Measurements from ENCODE around the gene EPDR1. TPM values are rescaled to one million over a fixed set of nuclear protein-coding genes. Genes with fewer than 3 reads are reported as not detected.

The EPDR1 gene
- polyA plus RNA-seq, 1 experiment: 3.7 TPM

GRCh38 chr7:37901236-37901827 is 19.1 kb upstream of the EPDR1 start:
- H3K36me3 ChIP-seq (ENCODE audit: control insufficient read depth, insufficient read depth, low read length): no peaks in the 10 kb centered on the region
- ChIA-PET CTCF (interaction anchor here (0.7 to 2.7 kb wide), 22 partner anchors 12 to 468 kb away, joined by 3 to 13 read pairs (median 5); partner anchors contain the start of gene SFRP4), POLR2A (interaction anchor here (0.7 kb wide), 1 partner anchor 314 kb away, joined by 6 read pairs; no protein-coding TSS in a partner anchor)
- DNase-seq (ENCODE audit: low read depth): no peak
- H3K27me3 ChIP-seq (ENCODE audit: control insufficient read depth, insufficient read depth, low read length): no peaks in the 10 kb centered on the region
- H3K4me3 ChIP-seq (ENCODE audit: low read depth, low read length): no peak overlapping the region
- TF ChIP-seq CTCF (IDR thresholded peaks at IDR 0.05; ENCODE audit: insufficient read depth, low read depth, low read length): peak; percentile 45

- DNase-seq (ENCODE audit: low read depth): no peak
- no peaks in the 10 kb centered on the region for H3K27me3 ChIP-seq (ENCODE audit: control insufficient read depth, insufficient read depth, low read length)
- TF ChIP-seq CTCF (IDR thresholded peaks at IDR 0.05; ENCODE audit: insufficient read depth, low read depth, low read length): no peak
- CTCF ChIA-PET: interaction anchor here (0.7 to 2.7 kb wide), 23 partner anchors 10 to 468 kb away, joined by 3 to 13 read pairs (median 5); partner anchors contain the start of gene SFRP4
- POLR2A ChIA-PET: interaction anchor here (0.7 kb wide), 1 partner anchor 313 kb away, joined by 6 read pairs; no protein-coding TSS in a partner anchor
- H3K4me3 ChIP-seq (ENCODE audit: low read depth, low read length): no peak overlapping the region
- H3K36me3 ChIP-seq (ENCODE audit: control insufficient read depth, insufficient read depth, low read length): no peaks in the 10 kb centered on the region
These were observed 18.4 kb upstream of the EPDR1 start for GRCh38 chr7:37901890-37902524.

- Histone ChIP-seq H3K27me3 (ENCODE audit: control insufficient read depth, insufficient read depth, low read length) (no peaks in the 10 kb centered on the region), H3K4me3 (ENCODE audit: low read depth, low read length) (no peak overlapping the region), H3K36me3 (ENCODE audit: control insufficient read depth, insufficient read depth, low read length) (no peaks in the 10 kb centered on the region)
- CTCF ChIA-PET: interaction anchor here (4.7 kb wide), 1 partner anchor 9 kb away, joined by 19 read pairs; the partner anchor contains the start of gene SFRP4
- POLR2A ChIA-PET: no interaction called here
- no peak for TF ChIP-seq CTCF (IDR thresholded peaks at IDR 0.05; ENCODE audit: insufficient read depth, low read depth, low read length)
- peak; percentile 77 for DNase-seq (ENCODE audit: low read depth)
These were observed 12.1 kb upstream of the EPDR1 start for GRCh38 chr7:37908221-37908788.

- H3K4me3 ChIP-seq (ENCODE audit: low read depth, low read length): no peak overlapping the region
- H3K27me3 ChIP-seq (ENCODE audit: control insufficient read depth, insufficient read depth, low read length): peaks cover 5% of the 10 kb centered on the region
- DNase-seq (ENCODE audit: low read depth): no peak
- CTCF ChIA-PET: interaction anchor here (0.8 to 1.6 kb wide), 2 partner anchors 11 kb away, joined by 5 read pairs; no protein-coding TSS in a partner anchor
- POLR2A ChIA-PET: no interaction called here
- H3K36me3 ChIP-seq (ENCODE audit: control insufficient read depth, insufficient read depth, low read length): no peaks in the 10 kb centered on the region
- TF ChIP-seq CTCF (IDR thresholded peaks at IDR 0.05; ENCODE audit: insufficient read depth, low read depth, low read length): no peak
These were observed 7.7 kb upstream of the EPDR1 start for GRCh38 chr7:37912756-37913155.

- CTCF ChIA-PET: no interaction called here
- DNase-seq (ENCODE audit: low read depth): no peak
- Histone ChIP-seq H3K36me3 (ENCODE audit: control insufficient read depth, insufficient read depth, low read length) (no peaks in the 10 kb centered on the region), H3K4me3 (ENCODE audit: low read depth, low read length) (no peak overlapping the region), H3K27me3 (ENCODE audit: control insufficient read depth, insufficient read depth, low read length) (peaks cover 10% of the 10 kb centered on the region)
- POLR2A ChIA-PET: no interaction called here
- no peak for TF ChIP-seq CTCF (IDR thresholded peaks at IDR 0.05; ENCODE audit: insufficient read depth, low read depth, low read length)
These were observed 5.0 kb upstream of the EPDR1 start for GRCh38 chr7:37915438-37915837.

Data from BJ (cell line).